ENCODE measurements around the gene AIMP1.

DNA sequence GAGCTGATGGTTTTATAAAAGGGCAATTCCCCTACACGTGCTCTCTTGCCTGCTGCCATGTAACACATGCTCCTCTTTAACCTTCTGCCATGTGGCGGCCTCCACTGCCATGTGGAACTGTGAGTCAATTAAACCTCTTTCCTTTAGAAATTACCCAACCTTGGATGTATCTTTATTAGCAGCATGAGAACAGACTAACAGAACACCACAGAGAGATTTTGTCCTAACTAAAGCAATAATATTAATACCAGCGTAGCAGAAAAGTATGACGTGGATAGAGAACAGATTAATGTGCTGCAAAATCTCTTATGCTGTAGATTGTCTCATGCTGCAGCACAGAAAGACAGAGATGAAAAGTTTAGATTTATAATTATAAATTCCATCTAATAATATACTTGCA, 23.1 kb downstream of the AIMP1 start:
- TF ChIP-seq, protein P1, sequence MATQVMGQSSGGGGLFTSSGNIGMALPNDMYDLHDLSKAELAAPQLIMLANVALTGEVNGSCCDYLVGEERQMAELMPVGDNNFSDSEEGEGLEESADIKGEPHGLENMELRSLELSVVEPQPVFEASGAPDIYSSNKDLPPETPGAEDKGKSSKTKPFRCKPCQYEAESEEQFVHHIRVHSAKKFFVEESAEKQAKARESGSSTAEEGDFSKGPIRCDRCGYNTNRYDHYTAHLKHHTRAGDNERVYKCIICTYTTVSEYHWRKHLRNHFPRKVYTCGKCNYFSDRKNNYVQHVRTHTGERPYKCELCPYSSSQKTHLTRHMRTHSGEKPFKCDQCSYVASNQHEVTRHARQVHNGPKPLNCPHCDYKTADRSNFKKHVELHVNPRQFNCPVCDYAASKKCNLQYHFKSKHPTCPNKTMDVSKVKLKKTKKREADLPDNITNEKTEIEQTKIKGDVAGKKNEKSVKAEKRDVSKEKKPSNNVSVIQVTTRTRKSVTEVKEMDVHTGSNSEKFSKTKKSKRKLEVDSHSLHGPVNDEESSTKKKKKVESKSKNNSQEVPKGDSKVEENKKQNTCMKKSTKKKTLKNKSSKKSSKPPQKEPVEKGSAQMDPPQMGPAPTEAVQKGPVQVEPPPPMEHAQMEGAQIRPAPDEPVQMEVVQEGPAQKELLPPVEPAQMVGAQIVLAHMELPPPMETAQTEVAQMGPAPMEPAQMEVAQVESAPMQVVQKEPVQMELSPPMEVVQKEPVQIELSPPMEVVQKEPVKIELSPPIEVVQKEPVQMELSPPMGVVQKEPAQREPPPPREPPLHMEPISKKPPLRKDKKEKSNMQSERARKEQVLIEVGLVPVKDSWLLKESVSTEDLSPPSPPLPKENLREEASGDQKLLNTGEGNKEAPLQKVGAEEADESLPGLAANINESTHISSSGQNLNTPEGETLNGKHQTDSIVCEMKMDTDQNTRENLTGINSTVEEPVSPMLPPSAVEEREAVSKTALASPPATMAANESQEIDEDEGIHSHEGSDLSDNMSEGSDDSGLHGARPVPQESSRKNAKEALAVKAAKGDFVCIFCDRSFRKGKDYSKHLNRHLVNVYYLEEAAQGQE (IDR thresholded peaks at IDR 0.05; ENCODE audit: insufficient read depth in 1 of 2, low read depth in 2 of 2, low read length in 1 of 2) = no peak
- TF ChIP-seq, protein P2, sequence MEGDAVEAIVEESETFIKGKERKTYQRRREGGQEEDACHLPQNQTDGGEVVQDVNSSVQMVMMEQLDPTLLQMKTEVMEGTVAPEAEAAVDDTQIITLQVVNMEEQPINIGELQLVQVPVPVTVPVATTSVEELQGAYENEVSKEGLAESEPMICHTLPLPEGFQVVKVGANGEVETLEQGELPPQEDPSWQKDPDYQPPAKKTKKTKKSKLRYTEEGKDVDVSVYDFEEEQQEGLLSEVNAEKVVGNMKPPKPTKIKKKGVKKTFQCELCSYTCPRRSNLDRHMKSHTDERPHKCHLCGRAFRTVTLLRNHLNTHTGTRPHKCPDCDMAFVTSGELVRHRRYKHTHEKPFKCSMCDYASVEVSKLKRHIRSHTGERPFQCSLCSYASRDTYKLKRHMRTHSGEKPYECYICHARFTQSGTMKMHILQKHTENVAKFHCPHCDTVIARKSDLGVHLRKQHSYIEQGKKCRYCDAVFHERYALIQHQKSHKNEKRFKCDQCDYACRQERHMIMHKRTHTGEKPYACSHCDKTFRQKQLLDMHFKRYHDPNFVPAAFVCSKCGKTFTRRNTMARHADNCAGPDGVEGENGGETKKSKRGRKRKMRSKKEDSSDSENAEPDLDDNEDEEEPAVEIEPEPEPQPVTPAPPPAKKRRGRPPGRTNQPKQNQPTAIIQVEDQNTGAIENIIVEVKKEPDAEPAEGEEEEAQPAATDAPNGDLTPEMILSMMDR (IDR thresholded peaks at IDR 0.05) = no peak
